Natural killer cell (primary cell): ENCODE measurements around the gene SYT2. TPM values are rescaled to one million over a fixed set of nuclear protein-coding genes. Genes with fewer than 3 reads are reported as not detected.

Experiments used
- ATAC-seq, 3 donors: fragments of 150-1000 bp in 2 of 3; fragments of 200-7000 bp in 1 of 3; cut with Tn5 transposase; 1 replicate in 1 of 3; 2 replicates in 2 of 3; pipeline ENCODE4 v1.10.0; 2021; ENCODE audit warnings: mild to moderate bottlenecking in 2 of 3, moderate library complexity in 2 of 3
- DNase-seq, 2 donors: peaks; one replicate each; pipeline versions ENCODE4 v3.0.0 to v3.0.0-alpha.2; 2013 to 2021; ENCODE audit warnings: mixed read lengths in 1 of 2
- H3K27ac ChIP-seq: one replicate; pipeline ENCODE4 v1.5.1; 2013; ENCODE audit warnings: mild to moderate bottlenecking, low read length
- H3K27me3 ChIP-seq: one replicate; pipeline ENCODE4 v1.6.1; 2013; ENCODE audit warnings: low read length; ENCODE audit not compliant: control insufficient read depth, insufficient read depth
- H3K36me3 ChIP-seq: one replicate; pipeline ENCODE4 v1.6.1; 2013; ENCODE audit warnings: low read length; ENCODE audit not compliant: control insufficient read depth, insufficient read depth
- H3K4me1 ChIP-seq: one replicate; pipeline ENCODE4 v1.6.1; 2013; ENCODE audit warnings: low read length; ENCODE audit not compliant: control insufficient read depth, insufficient read depth
- H3K4me3 ChIP-seq: one replicate; pipeline ENCODE4 v1.5.1; 2013; ENCODE audit warnings: low read length
- H3K9me3 ChIP-seq: one replicate; pipeline ENCODE4 v1.6.1; 2013; ENCODE audit warnings: low read length; ENCODE audit not compliant: control insufficient read depth, insufficient read depth
- H3K27ac Mint-ChIP-seq, 2 donors: one replicate each; pipeline ENCODE4 v1.8.0; 2022; ENCODE audit warnings: mild to moderate bottlenecking in 2 of 2, mixed read lengths in 2 of 2, moderate library complexity in 1 of 2
- H3K27me3 Mint-ChIP-seq, 2 donors: one replicate each; pipeline ENCODE4 v1.8.0; 2022; ENCODE audit warnings: low read depth in 2 of 2, mixed read lengths in 2 of 2
- H3K36me3 Mint-ChIP-seq: one replicate; pipeline ENCODE4 v1.8.0; 2022; ENCODE audit warnings: mixed read lengths
- H3K4me1 Mint-ChIP-seq, 2 donors: one replicate each; pipeline ENCODE4 v1.8.0; 2022; ENCODE audit warnings: mixed read lengths in 2 of 2
- H3K4me3 Mint-ChIP-seq: one replicate; pipeline ENCODE4 v1.8.0; 2022; ENCODE audit warnings: mild to moderate bottlenecking, moderate library complexity, mixed read lengths
- H3K9me3 Mint-ChIP-seq, 2 donors: one replicate each; pipeline ENCODE4 v1.8.0; 2022; ENCODE audit warnings: mixed read lengths in 2 of 2
- CTCF ChIP-seq: fragments of 200-600 bp; IDR thresholded peaks from one replicate; pipeline ENCODE4 v1.8.0; 2022; ENCODE audit warnings: antibody characterized with exemption
- WGBS: methylation state at CpG from one replicate; pipeline ENCODE4 v1.1.7; 2013; ENCODE audit warnings: missing lambda C conversion rate; ENCODE audit not compliant: insufficient coverage; 5-methylcytosine and 5-hydroxymethylcytosine counted together
- intact Hi-C: fragments of 100-400 bp; cut with micrococcal nuclease; formaldehyde crosslinking; loops from one replicate; pipeline ENCODE4 v1.14.2; 2022
- total RNA-seq, 4 donors: library from RNA; stranded (reverse); fragments of 120-200 nt in 1 of 4; gene quantifications; one replicate each; pipeline versions ENCODE4 v1.2.3 to v1.2.4, GENCODE V29; 2013 to 2022

The SYT2 gene
- total RNA-seq, 3 donors from 2014 or later (not counting 1 experiment from before 2014, with no cell fraction given): not detected

- Mint-ChIP-seq H3K27me3 (no peaks in the 10 kb centered on the region), H3K27ac (peak overlapping the region in 1 of 2 donors; percentile 17), H3K36me3 (no peaks in the 10 kb centered on the region), H3K9me3 (no peaks in the 10 kb centered on the region), H3K4me3 (no peak overlapping the region), H3K4me1 (peaks cover 7 to 11% of the 10 kb centered on the region in 2 donors)
- Histone ChIP-seq H3K4me3 (no peak overlapping the region), H3K4me1 (no peaks in the 10 kb centered on the region), H3K36me3 (peaks cover 2% of the 10 kb centered on the region), H3K27me3 (no peaks in the 10 kb centered on the region), H3K9me3 (no peaks in the 10 kb centered on the region), H3K27ac (no peak overlapping the region)
- no peak for TF ChIP-seq CTCF
- intact Hi-C loops: no loop called here
- no peak for ATAC-seq
- no peak for DNase-seq
- WGBS: 93% methylated on average over 7 of the region's 7 CpGs
Observed at GRCh38 chr1:202591515-202591914, 118.7 kb downstream of the SYT2 start.

- intact Hi-C loops: no loop called here
- DNase-seq (no peak), ATAC-seq (no peak)
- Histone ChIP-seq H3K36me3 (peaks cover 2% of the 10 kb centered on the region), H3K9me3 (no peaks in the 10 kb centered on the region), H3K27me3 (no peaks in the 10 kb centered on the region), H3K4me3 (no peak overlapping the region), H3K27ac (no peak overlapping the region), H3K4me1 (no peaks in the 10 kb centered on the region)
- Mint-ChIP-seq H3K4me1 (peaks cover 7 to 15% of the 10 kb centered on the region in 2 donors), H3K9me3 (no peaks in the 10 kb centered on the region), H3K4me3 (no peak overlapping the region), H3K27me3 (no peaks in the 10 kb centered on the region), H3K27ac (peak overlapping the region in 1 of 2 donors; percentile 17), H3K36me3 (no peaks in the 10 kb centered on the region)
- WGBS: 81% methylated on average over 5 of the region's 5 CpGs
- no peak for TF ChIP-seq CTCF
Observed at GRCh38 chr1:202590975-202591411, 119.3 kb downstream of the SYT2 start.

- Histone ChIP-seq H3K4me1 (no peaks in the 10 kb centered on the region), H3K36me3 (peaks cover 2% of the 10 kb centered on the region), H3K4me3 (no peak overlapping the region), H3K27ac (no peak overlapping the region), H3K27me3 (no peaks in the 10 kb centered on the region), H3K9me3 (no peaks in the 10 kb centered on the region)
- Mint-ChIP-seq H3K27me3 (no peaks in the 10 kb centered on the region), H3K4me3 (no peak overlapping the region), H3K36me3 (no peaks in the 10 kb centered on the region), H3K27ac (no peak overlapping the region), H3K4me1 (peaks cover 7 to 17% of the 10 kb centered on the region in 2 donors), H3K9me3 (no peaks in the 10 kb centered on the region)
- WGBS: 93% methylated on average over 4 of the region's 4 CpGs
- DNase-seq (no peak), ATAC-seq (no peak)
- intact Hi-C loops: no loop called here
- no peak for TF ChIP-seq CTCF
Observed at GRCh38 chr1:202590126-202590525, 120.1 kb downstream of the SYT2 start.

- Mint-ChIP-seq H3K27me3 (no peaks in the 10 kb centered on the region), H3K27ac (no peak overlapping the region), H3K4me1 (peaks cover 7 to 17% of the 10 kb centered on the region in 2 donors), H3K4me3 (no peak overlapping the region), H3K36me3 (no peaks in the 10 kb centered on the region), H3K9me3 (no peaks in the 10 kb centered on the region)
- Histone ChIP-seq H3K27me3 (no peaks in the 10 kb centered on the region), H3K36me3 (peaks cover 2% of the 10 kb centered on the region), H3K9me3 (no peaks in the 10 kb centered on the region), H3K4me3 (no peak overlapping the region), H3K4me1 (no peaks in the 10 kb centered on the region), H3K27ac (no peak overlapping the region)
- ATAC-seq: no peak
- DNase-seq: no peak
- no peak for TF ChIP-seq CTCF
- intact Hi-C loops: no loop called here
- 88% methylated on average over 8 of the region's 8 CpGs for WGBS
Observed at GRCh38 chr1:202589190-202589930, 120.9 kb downstream of the SYT2 start.
